WERI-Rb-1 (cell line): ENCODE results near the gene HOXA13.

Experiments
- DNase-seq: peaks from one replicate; pipeline ENCODE4 v3.0.0-alpha.2; 2020
- H3K27ac ChIP-seq: fragments of 250-450 bp; sonication (Bioruptor Pico); 2 replicates; pipeline ENCODE4 v1.5.1; 2020; ENCODE audit warnings: mild to moderate bottlenecking, moderate library complexity
- H3K27me3 ChIP-seq: fragments of 250-450 bp; sonication (Bioruptor Pico); 2 replicates; pipeline ENCODE4 v1.5.1; 2021; ENCODE audit warnings: mild to moderate bottlenecking, low read depth, moderate library complexity; ENCODE audit not compliant: insufficient read depth, severe bottlenecking
- H3K36me3 ChIP-seq: fragments of 250-450 bp; sonication (Bioruptor Pico); 2 replicates; pipeline ENCODE4 v1.5.1; 2020; ENCODE audit warnings: mild to moderate bottlenecking, moderate library complexity
- H3K4me3 ChIP-seq: 2 replicates; pipeline ENCODE4 v1.5.1; 2011; ENCODE audit warnings: low read depth, mild to moderate bottlenecking, control low read depth, low read length
- H3K9me3 ChIP-seq: fragments of 250-450 bp; sonication (Bioruptor Pico); 2 replicates; pipeline ENCODE4 v1.5.1; 2021; ENCODE audit warnings: mild to moderate bottlenecking, moderate library complexity; ENCODE audit not compliant: severe bottlenecking
- TF ChIP-seq, protein P1 (sequence below): IDR thresholded peaks from 2 replicates; pipeline ENCODE4 v1.5.1; 2011; ENCODE audit warnings: low read depth, mild to moderate bottlenecking, control low read depth, inconsistent platforms, low read length

Gene HOXA13

GRCh38 chr7:27184337-27185012 is 15.4 kb downstream of the HOXA13 start:
- Histone ChIP-seq H3K4me3 (peak overlapping the region; percentile 45), H3K27me3 (peaks cover 97% of the 10 kb centered on the region), H3K9me3 (no peaks in the 10 kb centered on the region), H3K36me3 (no peaks in the 10 kb centered on the region), H3K27ac (no peak overlapping the region)
- TF ChIP-seq, protein P1, sequence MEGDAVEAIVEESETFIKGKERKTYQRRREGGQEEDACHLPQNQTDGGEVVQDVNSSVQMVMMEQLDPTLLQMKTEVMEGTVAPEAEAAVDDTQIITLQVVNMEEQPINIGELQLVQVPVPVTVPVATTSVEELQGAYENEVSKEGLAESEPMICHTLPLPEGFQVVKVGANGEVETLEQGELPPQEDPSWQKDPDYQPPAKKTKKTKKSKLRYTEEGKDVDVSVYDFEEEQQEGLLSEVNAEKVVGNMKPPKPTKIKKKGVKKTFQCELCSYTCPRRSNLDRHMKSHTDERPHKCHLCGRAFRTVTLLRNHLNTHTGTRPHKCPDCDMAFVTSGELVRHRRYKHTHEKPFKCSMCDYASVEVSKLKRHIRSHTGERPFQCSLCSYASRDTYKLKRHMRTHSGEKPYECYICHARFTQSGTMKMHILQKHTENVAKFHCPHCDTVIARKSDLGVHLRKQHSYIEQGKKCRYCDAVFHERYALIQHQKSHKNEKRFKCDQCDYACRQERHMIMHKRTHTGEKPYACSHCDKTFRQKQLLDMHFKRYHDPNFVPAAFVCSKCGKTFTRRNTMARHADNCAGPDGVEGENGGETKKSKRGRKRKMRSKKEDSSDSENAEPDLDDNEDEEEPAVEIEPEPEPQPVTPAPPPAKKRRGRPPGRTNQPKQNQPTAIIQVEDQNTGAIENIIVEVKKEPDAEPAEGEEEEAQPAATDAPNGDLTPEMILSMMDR, result no peak
- peak; percentile 26 for DNase-seq

- TF ChIP-seq, protein P1, result no peak
- Histone ChIP-seq H3K27ac (no peak overlapping the region), H3K9me3 (no peaks in the 10 kb centered on the region), H3K27me3 (peaks cover 93% of the 10 kb centered on the region), H3K36me3 (no peaks in the 10 kb centered on the region), H3K4me3 (peak overlapping the region; percentile 45)
- DNase-seq, result peak; percentile 26
Observed at GRCh38 chr7:27183682-27184336, 16.1 kb downstream of the HOXA13 start.

GRCh38 chr7:27182861-27183681 is 16.8 kb downstream of the HOXA13 start:
- DNase-seq, result peak; percentile 38
- TF ChIP-seq, protein P1, result no peak
- Histone ChIP-seq H3K27me3 (peaks cover 85% of the 10 kb centered on the region), H3K9me3 (no peaks in the 10 kb centered on the region), H3K36me3 (no peaks in the 10 kb centered on the region), H3K4me3 (peak overlapping the region; percentile 45), H3K27ac (no peak overlapping the region)

DNA sequence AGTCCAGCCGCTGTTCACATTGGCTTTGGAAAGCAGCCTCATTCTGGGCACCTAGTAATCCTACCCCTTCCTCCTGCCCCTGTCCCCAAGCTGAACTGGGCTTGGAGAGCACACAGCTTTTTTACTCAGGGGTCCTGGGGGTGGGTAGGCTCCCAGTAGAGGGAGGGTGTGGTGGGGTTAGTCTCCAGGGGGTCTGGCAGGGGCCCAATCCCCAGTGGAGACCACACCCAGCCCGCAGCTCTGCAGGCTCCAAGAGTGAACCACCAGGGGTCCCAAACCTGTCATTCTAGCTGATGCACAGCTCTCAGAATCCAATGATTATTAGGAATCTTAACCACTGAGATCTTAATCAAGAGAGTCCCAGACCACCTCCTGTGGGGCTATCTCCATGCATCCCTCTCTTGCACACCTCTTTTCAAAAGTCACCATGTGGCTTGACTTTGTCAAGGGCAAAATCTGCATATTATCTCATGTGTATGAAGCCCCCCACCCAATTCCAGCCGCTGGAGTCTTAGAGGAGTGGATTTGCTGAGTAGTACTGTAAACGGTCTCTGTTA is 17.5 kb downstream of the HOXA13 start:
- TF ChIP-seq, protein P1, result no peak
- no peak overlapping the region for H3K27ac ChIP-seq
- no peaks in the 10 kb centered on the region for H3K36me3 ChIP-seq
- no peaks in the 10 kb centered on the region for H3K9me3 ChIP-seq
- H3K4me3 ChIP-seq, result no peak overlapping the region
- DNase-seq, result peak; percentile 6
- peaks cover 81% of the 10 kb centered on the region for H3K27me3 ChIP-seq

- H3K9me3 ChIP-seq, result no peaks in the 10 kb centered on the region
- H3K27me3 ChIP-seq, result peaks cover 76% of the 10 kb centered on the region
- TF ChIP-seq, protein P1, result no peak
- H3K4me3 ChIP-seq, result no peak overlapping the region
- no peaks in the 10 kb centered on the region for H3K36me3 ChIP-seq
- no peak overlapping the region for H3K27ac ChIP-seq
- peak; percentile 1 for DNase-seq
Observed at GRCh38 chr7:27181795-27182275, 18.1 kb downstream of the HOXA13 start.
